GM23248 (cell line): ENCODE data around the gene FADS6.

Experiments
- EZH2 ChIP-seq: fragments of 200-600 bp; sonication (generic); IDR thresholded peaks from 2 replicates; pipeline ENCODE4 v1.6.1; 2018; ENCODE audit warnings: antibody characterized with exemption, mild to moderate bottlenecking; ENCODE audit not compliant: insufficient read depth, poor library complexity, severe bottlenecking
- EZH2phosphoT487 ChIP-seq: fragments of 200-600 bp; sonication (generic); IDR thresholded peaks from 2 replicates; pipeline ENCODE4 v1.6.1; 2018; ENCODE audit warnings: antibody characterized with exemption, moderate library complexity, mild to moderate bottlenecking, low read depth; ENCODE audit not compliant: insufficient read depth

GRCh38 chr17:74879308-74879707 is 14.1 kb downstream of the FADS6 start:
- TF ChIP-seq EZH2 = no peak
- TF ChIP-seq EZH2phosphoT487 = no peak
